ENCODE data around the gene CRACR2B. TPM values are rescaled to one million over a fixed set of nuclear protein-coding genes. Genes with fewer than 3 reads are reported as not detected.

Gene CRACR2B
- total and polyA plus RNA-seq, 2 experiments from 2014 or later: 2.0 to 2.3 TPM

GRCh38 chr11:871472-871871 lies 43.8 kb downstream of the CRACR2B start:
- Histone ChIP-seq H3K27me3 (replicated peaks; ENCODE audit: insufficient read depth) (no peaks in the 10 kb centered on the region), H3K9me2 (ENCODE audit: insufficient read depth) (no peaks in the 10 kb centered on the region), H3K9ac (no peak overlapping the region), H3K9me3 (ENCODE audit: low read depth) (no peaks in the 10 kb centered on the region), H2AFZ (no peak overlapping the region), H4K20me1 (ENCODE audit: insufficient read depth) (no peaks in the 10 kb centered on the region), H3K36me3 (ENCODE audit: low read depth) (no peaks in the 10 kb centered on the region), H3K4me3 (no peak overlapping the region), H3K4me1 (ENCODE audit: insufficient read depth) (no peaks in the 10 kb centered on the region), H3F3A (ENCODE audit: insufficient read depth) (no peaks in the 10 kb centered on the region), H3K79me2 (ENCODE audit: insufficient read depth) (no peaks in the 10 kb centered on the region), H3K27ac (no peak overlapping the region), H3K4me2 (ENCODE audit: unreplicated experiment) (no peak overlapping the region)
- DNase-seq: no peak
- TF ChIP-seq EZH2 (IDR thresholded peaks at IDR 0.05; ENCODE audit: insufficient read depth, poor library complexity, severe bottlenecking): no peak
- no peak for TF ChIP-seq EZH2phosphoT487 (IDR thresholded peaks at IDR 0.05; ENCODE audit: insufficient read depth, low read depth)
- in situ Hi-C loops (cut with MboI): no loop called here
- 59 to 60% methylated on average over 8 to 9 of the region's 9 CpGs for WGBS, 2 experiments (ENCODE audit: low coverage in 1 of 2, low lambda C conversion rate in 2 of 2, missing lambda C conversion rate in 2 of 2)

GRCh38 chr11:872799-873198 lies 45.1 kb downstream of the CRACR2B start:
- Histone ChIP-seq H3K9ac (no peak overlapping the region), H3F3A (ENCODE audit: insufficient read depth) (no peaks in the 10 kb centered on the region), H3K9me2 (ENCODE audit: insufficient read depth) (no peaks in the 10 kb centered on the region), H3K4me3 (no peak overlapping the region), H3K4me2 (ENCODE audit: unreplicated experiment) (no peak overlapping the region), H4K20me1 (ENCODE audit: insufficient read depth) (no peaks in the 10 kb centered on the region), H3K27ac (no peak overlapping the region), H2AFZ (no peak overlapping the region), H3K9me3 (ENCODE audit: low read depth) (no peaks in the 10 kb centered on the region), H3K36me3 (ENCODE audit: low read depth) (no peaks in the 10 kb centered on the region), H3K27me3 (replicated peaks; ENCODE audit: insufficient read depth) (no peaks in the 10 kb centered on the region), H3K79me2 (ENCODE audit: insufficient read depth) (no peaks in the 10 kb centered on the region), H3K4me1 (ENCODE audit: insufficient read depth) (no peaks in the 10 kb centered on the region)
- TF ChIP-seq EZH2 (IDR thresholded peaks at IDR 0.05; ENCODE audit: insufficient read depth, poor library complexity, severe bottlenecking) (no peak), EZH2phosphoT487 (IDR thresholded peaks at IDR 0.05; ENCODE audit: insufficient read depth, low read depth) (no peak)
- no peak for DNase-seq
- WGBS, 2 experiments (ENCODE audit: low coverage in 1 of 2, low lambda C conversion rate in 2 of 2, missing lambda C conversion rate in 2 of 2): 88 to 90% methylated on average over 7 to 9 of the region's 9 CpGs
- in situ Hi-C loops (cut with MboI): no loop called here

- TF ChIP-seq EZH2phosphoT487 (IDR thresholded peaks at IDR 0.05; ENCODE audit: insufficient read depth, low read depth): no peak
- no peak for TF ChIP-seq EZH2 (IDR thresholded peaks at IDR 0.05; ENCODE audit: insufficient read depth, poor library complexity, severe bottlenecking)
- no peak overlapping the region for H3K27ac ChIP-seq
- H3K4me1 ChIP-seq (ENCODE audit: insufficient read depth): no peaks in the 10 kb centered on the region
- no peaks in the 10 kb centered on the region for H3K9me3 ChIP-seq (ENCODE audit: low read depth)
- no peaks in the 10 kb centered on the region for H4K20me1 ChIP-seq (ENCODE audit: insufficient read depth)
- no peaks in the 10 kb centered on the region for H3K79me2 ChIP-seq (ENCODE audit: insufficient read depth)
- H3K4me3 ChIP-seq: no peak overlapping the region
- DNase-seq: no peak
- in situ Hi-C loops (cut with MboI): no loop called here
- no peaks in the 10 kb centered on the region for H3F3A ChIP-seq (ENCODE audit: insufficient read depth)
- H3K9me2 ChIP-seq (ENCODE audit: insufficient read depth): no peaks in the 10 kb centered on the region
- no peak overlapping the region for H2AFZ ChIP-seq
- H3K9ac ChIP-seq: no peak overlapping the region
- H3K27me3 ChIP-seq (replicated peaks; ENCODE audit: insufficient read depth): no peaks in the 10 kb centered on the region
- H3K36me3 ChIP-seq (ENCODE audit: low read depth): no peaks in the 10 kb centered on the region; the same call in 1 of the 2 replicates
- no peak overlapping the region for H3K4me2 ChIP-seq (ENCODE audit: unreplicated experiment)
- WGBS, 2 experiments (ENCODE audit: low coverage in 1 of 2, low lambda C conversion rate in 2 of 2, missing lambda C conversion rate in 2 of 2): 77% methylated on average over 12 of the region's 12 CpGs
Measured at GRCh38 chr11:873706-874105, 46.0 kb downstream of the CRACR2B start.

- Histone ChIP-seq H4K20me1 (ENCODE audit: insufficient read depth) (no peaks in the 10 kb centered on the region), H3K27ac (no peak overlapping the region), H3K4me2 (ENCODE audit: unreplicated experiment) (no peak overlapping the region), H3K9ac (no peak overlapping the region), H3K9me3 (ENCODE audit: low read depth) (no peaks in the 10 kb centered on the region), H3K27me3 (replicated peaks; ENCODE audit: insufficient read depth) (no peaks in the 10 kb centered on the region), H2AFZ (no peak overlapping the region), H3K36me3 (ENCODE audit: low read depth) (no peaks in the 10 kb centered on the region; the same call in 1 of the 2 replicates), H3K79me2 (ENCODE audit: insufficient read depth) (no peaks in the 10 kb centered on the region), H3K4me1 (ENCODE audit: insufficient read depth) (no peaks in the 10 kb centered on the region), H3K4me3 (no peak overlapping the region), H3K9me2 (ENCODE audit: insufficient read depth) (no peaks in the 10 kb centered on the region), H3F3A (ENCODE audit: insufficient read depth) (no peaks in the 10 kb centered on the region)
- DNase-seq: no peak
- no peak for TF ChIP-seq EZH2phosphoT487 (IDR thresholded peaks at IDR 0.05; ENCODE audit: insufficient read depth, low read depth)
- TF ChIP-seq EZH2 (IDR thresholded peaks at IDR 0.05; ENCODE audit: insufficient read depth, poor library complexity, severe bottlenecking): no peak
- WGBS, 2 experiments (ENCODE audit: low coverage in 1 of 2, low lambda C conversion rate in 2 of 2, missing lambda C conversion rate in 2 of 2): 92 to 95% methylated on average over 16 of the region's 16 CpGs
- in situ Hi-C loops (cut with MboI): no loop called here
Measured at GRCh38 chr11:875203-875602, 47.5 kb downstream of the CRACR2B start.

GRCh38 chr11:875769-876301 lies 48.1 kb downstream of the CRACR2B start:
- no peak overlapping the region for H2AFZ ChIP-seq
- H3K9me3 ChIP-seq (ENCODE audit: low read depth): no peaks in the 10 kb centered on the region
- no peak overlapping the region for H3K9ac ChIP-seq
- DNase-seq: no peak
- WGBS, 2 experiments (ENCODE audit: low coverage in 1 of 2, low lambda C conversion rate in 2 of 2, missing lambda C conversion rate in 2 of 2): 96 to 97% methylated on average over 21 of the region's 21 CpGs
- H3K79me2 ChIP-seq (ENCODE audit: insufficient read depth): no peaks in the 10 kb centered on the region
- in situ Hi-C loops (cut with MboI): no loop called here
- no peak overlapping the region for H3K27ac ChIP-seq
- H3K27me3 ChIP-seq (replicated peaks; ENCODE audit: insufficient read depth): no peaks in the 10 kb centered on the region
- H3K9me2 ChIP-seq (ENCODE audit: insufficient read depth): no peaks in the 10 kb centered on the region
- H3F3A ChIP-seq (ENCODE audit: insufficient read depth): no peaks in the 10 kb centered on the region
- no peaks in the 10 kb centered on the region for H3K4me1 ChIP-seq (ENCODE audit: insufficient read depth)
- H3K36me3 ChIP-seq (ENCODE audit: low read depth): no peaks in the 10 kb centered on the region; the same call in 1 of the 2 replicates
- TF ChIP-seq EZH2phosphoT487 (IDR thresholded peaks at IDR 0.05; ENCODE audit: insufficient read depth, low read depth) (no peak), EZH2 (IDR thresholded peaks at IDR 0.05; ENCODE audit: insufficient read depth, poor library complexity, severe bottlenecking) (no peak)
- no peaks in the 10 kb centered on the region for H4K20me1 ChIP-seq (ENCODE audit: insufficient read depth)
- H3K4me3 ChIP-seq: no peak overlapping the region
- H3K4me2 ChIP-seq (ENCODE audit: unreplicated experiment): no peak overlapping the region

Measured in GM23248 (cell line).